ENCODE measurements around the gene RBBP8.
A peak's percentile ranks its signal among the peaks of the same experiment; 100 is the strongest.
"Not testable (repeated sequence)": the region's sequence is repeated elsewhere in the genome, so short reads cannot be mapped to it uniquely, and the experiment has no call there.

RBBP8 gene

DNA sequence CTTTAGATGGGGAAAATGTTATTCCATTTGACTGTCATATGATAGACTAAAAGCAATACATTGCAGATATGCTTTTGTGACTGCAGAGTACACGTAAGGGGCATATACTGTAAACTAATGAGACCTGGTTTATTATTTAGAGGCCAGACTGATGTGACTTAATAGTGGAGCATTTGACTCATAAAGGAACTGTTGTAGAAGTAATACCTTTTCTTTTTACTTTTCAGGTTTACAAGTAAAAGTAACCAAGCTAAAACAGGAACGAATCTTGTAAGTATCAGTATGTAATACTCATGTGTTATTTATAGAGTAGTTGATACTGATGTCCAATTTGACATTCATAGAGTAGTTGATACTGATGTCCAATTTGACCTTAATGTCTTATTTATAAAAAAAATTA, 13.1 kb downstream of the RBBP8 start:
- no peak for FAIRE-seq

DNA sequence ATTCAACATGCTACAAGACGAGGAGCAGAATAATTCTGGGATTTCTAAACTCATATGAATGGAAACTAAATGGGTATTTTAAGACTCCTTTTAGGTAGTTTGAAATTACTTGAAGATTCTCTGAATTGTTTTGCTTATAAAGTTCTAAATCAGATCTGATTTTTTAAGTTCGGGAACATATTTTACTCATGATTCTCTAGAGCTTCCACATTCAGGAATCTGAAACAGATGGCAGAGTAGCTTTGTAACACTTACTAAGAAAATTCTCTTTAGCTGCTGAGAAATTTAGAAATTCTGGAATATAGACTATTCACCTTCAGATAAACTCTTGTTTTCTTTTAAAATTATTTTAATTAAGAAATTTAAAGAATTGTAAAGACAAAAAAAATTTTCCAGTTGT, 13.7 kb downstream of the RBBP8 start:
- FAIRE-seq, result no peak

DNA sequence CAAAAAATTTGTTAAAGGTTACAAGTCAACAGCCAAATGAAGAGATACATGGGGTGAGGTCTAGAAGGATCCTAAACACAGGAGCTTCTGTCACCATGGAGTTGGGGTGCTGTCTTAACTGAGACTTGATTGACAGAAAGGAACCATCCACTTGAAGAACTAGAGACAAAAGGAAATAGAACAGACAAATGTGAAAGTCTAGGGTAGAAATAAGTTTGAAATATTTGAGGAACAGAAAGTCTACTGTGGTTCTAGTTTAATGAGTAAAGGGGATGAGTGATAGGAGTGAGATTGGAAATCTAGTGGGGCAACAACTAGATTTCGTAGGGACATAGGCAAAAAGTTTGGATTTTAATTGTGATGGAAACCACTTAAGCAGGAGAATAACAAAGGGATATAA, 18.7 kb downstream of the RBBP8 start:
- FAIRE-seq, result no peak

DNA sequence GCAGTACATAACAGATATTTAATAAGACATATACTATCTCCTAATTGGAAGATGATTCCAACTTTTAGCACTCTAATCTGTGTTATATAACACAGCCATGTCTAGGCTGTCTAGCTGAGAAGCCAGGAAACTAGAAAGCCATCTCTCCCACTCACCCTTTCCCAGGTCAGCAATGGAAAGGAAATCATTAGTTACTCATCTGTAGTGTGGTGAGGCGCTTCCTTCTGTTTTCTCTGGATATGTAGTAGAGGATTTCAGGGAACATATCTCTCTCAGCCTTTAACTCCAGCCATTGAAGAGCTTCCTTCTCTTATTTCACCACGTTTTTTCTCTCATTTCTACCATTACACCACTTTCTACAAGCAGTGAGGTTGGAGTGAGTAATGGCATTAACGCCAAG, 19.4 kb downstream of the RBBP8 start:
- FAIRE-seq, result no peak

DNA sequence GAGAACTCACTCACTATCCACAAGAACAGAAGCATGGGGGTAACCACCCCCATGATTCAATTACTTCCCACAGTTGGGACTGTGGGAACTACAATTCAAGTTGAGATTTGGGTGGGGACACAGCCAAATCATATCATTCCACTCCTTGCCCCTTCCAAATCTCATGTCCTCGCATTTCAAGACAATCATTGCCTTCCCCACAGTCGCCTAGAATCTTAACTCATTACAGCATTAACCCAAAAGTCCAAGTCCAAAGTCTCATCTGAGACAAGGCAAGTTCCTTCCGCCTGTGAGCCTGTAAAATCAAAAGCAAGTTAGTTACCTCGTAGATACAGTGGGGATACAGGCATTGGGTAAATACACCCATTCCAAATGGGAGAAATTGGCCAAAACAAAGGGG, 20.9 kb downstream of the RBBP8 start:
- not testable (repeated sequence) for FAIRE-seq

DNA sequence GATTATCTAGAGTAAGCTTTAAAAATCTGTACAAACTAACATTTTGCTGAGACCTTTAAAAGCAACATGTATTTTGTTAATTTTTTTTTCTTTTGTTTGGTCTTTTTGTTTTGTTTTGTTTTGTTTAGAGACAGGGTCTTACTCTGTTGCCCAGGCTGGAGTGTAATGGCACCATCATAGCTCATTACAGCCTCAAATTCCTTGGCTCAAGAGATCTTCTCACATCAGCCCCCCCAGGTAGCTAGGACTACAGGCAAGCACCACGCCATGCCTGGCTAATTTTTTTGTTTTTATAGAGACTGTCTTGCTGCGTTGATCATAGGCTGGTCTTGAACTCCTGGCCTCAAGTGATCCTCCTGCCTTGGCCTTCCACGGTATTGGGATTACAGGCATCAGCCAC, 23.1 kb downstream of the RBBP8 start:
- no peak for FAIRE-seq

DNA sequence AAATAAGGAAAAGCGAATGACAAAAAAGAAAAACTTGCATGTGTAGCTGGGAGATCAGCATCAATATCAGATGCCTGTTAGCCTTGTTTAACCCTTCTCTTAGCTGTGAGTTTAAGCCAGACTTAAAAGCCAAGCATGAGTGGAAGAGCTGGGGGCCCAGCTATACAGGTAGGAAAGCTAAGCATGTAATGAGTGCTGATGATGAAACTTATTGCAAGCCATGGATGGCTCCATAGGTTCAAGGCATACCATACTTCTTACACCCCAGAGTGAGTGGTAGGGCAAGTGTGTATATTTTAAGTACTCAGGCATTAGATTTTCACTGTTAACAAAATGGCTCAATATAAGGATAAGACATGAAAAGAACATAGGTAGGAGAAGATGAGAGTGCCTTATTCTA, 28.0 kb downstream of the RBBP8 start:
- no peak for FAIRE-seq

DNA sequence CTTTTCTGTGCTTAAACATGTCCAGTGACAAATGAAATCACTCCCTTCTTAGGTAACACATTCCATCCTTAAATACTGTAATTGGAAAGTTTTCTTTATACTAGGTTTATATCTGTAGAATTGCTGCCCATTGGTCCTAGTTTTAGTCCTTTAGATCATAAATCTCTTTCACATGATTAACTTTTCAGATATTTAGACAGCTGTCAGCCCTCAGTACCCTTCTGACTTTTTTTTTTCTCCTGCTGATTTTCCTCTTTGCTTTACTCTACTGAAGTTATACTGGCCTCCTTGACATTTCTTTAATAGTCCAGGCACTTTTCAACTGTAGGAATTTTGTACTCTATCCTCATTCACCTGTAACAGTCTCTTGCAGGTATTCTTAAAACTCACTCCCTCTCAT, 28.9 kb downstream of the RBBP8 start:
- FAIRE-seq, result no peak

DNA sequence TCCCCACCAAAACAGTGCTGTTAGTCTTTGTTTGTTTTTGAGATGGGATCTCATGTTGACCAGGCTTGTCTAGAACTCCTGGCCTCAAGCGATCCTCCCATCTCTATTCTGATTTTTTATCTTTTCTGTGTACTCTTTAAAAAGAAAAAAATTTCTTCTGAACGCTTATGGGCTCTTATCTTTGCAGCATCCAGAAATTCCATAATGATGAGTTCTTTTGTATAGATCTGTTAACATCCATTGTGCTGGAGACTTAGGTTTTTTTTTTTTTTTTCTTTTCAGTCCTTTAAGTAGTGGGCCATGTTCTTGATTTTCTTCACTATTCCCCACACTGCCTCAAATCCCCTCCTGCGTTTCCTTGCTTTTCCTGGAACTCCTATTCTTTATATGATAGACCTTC, 31.0 kb downstream of the RBBP8 start:
- no peak for FAIRE-seq

DNA sequence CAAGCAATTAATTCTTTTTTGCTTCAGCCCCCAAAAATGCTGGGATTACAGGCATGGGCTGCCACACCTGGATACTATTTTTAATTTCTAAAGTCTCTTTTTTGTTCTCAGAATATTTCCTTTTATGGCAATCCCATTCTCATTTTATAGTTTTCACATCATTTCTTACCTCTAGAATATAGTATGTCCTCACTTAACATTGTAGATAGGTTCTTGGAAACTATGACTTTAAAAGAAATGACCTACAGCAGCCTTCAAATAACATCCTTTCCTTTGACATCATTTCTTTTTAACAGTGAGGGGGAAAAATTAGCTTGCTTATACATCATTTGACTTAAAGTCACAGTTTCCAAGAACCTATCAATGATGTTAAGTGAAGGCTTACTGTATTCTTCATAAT, 31.6 kb downstream of the RBBP8 start:
- no peak for FAIRE-seq

DNA sequence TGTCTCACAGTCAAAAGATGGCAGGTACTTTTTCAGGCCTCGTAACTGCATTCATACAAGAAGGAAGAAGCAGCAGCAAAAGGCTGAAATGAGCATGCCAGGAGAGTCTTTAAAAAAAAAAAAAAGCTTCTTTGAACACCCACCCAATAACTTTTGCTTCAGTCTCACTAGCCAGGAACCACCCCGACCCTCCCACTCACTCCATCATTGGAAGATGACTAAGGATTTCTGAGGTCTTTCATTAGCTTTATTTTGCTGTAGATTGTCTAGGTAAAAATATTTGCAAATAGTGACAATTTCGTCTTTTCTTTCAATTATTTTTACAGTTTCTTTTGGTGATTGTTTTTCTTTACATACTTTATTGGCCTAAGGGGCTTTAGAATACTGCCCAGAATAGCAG, 37.9 kb downstream of the RBBP8 start:
- FAIRE-seq, result peak; percentile 43

DNA sequence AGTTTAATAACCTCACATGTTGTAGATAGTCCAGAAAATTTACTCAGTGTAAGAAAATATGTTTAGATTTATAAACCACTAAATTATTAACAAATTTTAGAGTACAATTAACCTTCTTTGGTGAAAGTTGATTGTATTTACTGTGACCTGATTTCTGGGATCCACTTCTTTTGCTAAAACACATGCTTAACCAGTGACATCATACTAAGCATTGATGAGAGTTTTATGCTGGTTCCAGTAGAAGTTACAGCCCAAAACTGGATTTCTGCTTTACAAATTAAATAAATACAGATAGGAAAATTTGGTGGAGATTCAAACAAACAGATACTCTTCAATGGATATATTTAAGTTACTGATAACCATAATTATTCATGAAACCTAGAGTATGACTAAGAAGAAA, 40.9 kb downstream of the RBBP8 start:
- no peak for FAIRE-seq

DNA sequence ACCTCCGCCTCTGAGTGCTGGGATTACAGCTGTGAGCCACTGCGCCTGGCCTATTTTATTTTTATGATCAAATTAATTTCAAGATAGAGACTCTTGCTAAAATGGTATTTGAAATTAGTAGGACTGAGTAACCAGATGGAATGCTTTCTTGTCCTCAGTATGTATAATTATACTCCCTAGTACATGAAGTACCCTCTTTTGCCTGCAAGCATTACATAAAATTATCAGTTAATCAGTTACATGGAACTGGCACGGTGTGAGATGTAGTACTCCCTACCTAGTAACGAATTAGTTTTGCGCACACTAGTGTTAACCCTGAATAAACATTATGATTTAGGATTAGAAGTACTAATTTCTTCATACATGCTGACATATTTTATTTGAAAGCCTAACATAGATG, 41.6 kb downstream of the RBBP8 start:
- peak; percentile 93 for FAIRE-seq

DNA sequence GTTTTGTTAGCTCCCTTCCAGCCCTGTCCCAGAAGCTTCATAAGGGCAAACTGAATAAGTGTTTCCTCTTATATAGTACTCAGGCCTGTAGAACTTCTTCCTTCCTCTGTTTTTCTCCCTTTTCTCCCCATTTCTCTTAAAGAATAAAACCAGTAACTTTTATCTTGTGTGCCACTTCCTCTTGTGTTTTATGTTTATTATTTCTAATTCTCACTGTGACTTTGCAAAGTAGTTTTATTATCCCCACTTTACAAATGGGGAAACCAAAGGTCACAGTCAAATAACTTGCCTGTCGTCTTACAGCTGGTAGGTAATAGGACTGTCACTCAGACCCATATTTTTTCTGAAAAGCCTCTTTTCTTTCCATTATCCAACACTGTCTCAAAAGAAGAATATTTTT, 42.4 kb downstream of the RBBP8 start:
- FAIRE-seq, result peak; percentile 5

DNA sequence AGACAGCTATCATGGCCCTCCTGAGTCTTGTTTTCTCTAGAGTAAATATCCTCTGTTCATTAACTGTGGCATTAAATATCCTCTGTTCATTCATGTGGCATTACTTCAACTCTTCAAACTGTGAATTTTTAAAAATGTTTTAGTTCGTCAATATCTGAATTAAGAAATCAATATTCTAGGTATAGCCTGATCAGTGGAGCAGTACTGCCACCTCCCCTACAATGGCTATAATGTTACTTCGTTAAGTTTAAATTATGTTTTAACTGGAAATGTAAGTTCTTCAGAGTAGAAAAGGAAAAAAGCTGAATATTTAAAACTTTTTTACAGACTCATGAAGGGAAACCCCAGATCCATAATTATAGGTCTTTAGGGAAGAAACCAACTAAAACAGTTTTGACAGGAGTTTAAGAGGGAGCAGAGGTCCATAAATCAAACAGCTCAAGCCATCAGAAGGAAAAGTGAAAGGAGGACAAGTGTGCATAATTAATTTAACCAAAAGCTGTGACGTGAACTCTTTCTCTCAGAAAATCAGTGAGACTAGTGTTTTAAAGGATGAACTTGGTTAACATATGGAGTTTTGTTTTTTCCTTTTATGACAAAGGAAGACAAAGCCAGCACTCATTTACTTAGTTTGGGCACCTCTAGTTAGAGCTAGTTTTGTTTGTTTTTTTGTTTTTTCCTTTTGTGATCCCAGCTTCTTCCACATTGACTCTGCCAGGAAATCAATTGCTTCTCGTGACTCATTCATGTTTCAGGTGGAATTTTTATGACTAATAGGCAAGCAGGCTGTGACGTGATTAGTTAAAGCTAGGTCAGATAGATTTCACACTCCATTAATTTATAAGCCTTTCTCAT, 44.9 kb downstream of the RBBP8 start:
- peak; percentile 99 for FAIRE-seq

DNA sequence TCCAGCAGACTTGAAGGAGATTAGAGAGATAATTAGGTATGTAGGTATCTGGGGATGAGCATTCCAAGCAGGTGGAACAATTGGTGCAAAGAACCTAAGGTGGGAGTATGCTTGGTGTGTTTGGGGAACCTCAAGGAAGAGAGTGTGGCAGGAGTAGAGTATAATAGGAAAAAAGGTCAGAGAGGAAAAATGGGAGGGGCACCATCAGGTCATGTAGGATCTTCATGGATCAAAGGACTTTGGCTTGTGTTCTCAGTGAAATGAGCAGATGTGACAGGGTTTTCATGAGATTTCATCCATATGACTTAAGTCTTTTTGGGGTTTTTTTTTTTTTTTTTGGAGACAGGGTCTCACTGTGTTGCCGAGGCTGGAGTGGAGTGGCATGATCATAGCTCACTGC, 47.3 kb downstream of the RBBP8 start:
- FAIRE-seq, result no peak

DNA sequence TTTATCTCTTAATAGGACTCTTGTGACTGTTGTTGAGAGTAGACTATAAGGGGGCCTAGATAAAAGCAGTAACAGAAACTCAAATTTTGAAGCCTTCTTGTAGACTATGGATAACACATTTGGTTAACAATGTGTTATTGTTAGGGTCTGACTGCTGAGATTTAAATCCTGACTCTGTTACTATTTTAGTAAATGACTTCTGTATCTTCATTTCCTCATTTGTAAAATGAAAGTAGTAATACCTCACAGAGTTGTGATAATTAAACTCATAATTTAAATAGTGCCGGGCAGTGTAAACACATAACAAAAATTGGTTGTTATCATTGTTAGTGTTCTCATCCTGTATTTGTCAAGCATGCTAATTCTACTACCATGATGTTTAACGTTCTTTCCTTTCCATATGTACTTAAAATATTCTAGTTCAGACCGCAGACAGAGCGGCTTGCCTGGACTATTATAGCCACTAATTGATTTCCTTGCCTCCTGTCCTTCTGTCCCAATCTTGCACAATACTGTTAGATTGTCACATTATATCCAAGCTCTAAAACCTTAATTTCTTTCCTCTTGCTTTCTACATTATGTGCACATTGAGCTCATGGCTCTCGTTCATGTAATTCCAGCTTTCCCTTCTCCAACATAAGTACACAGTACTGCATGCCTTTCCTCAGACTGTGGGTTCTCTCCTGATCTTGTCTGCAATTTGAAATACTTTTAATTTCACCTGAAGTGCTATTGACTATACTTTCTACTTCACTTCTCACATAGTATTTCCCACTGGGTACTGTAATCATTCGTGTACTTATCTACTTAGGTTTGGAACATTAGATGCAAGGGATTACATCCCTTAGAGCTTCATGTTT, 48.4 kb downstream of the RBBP8 start:
- peak; percentile 91 for FAIRE-seq

DNA sequence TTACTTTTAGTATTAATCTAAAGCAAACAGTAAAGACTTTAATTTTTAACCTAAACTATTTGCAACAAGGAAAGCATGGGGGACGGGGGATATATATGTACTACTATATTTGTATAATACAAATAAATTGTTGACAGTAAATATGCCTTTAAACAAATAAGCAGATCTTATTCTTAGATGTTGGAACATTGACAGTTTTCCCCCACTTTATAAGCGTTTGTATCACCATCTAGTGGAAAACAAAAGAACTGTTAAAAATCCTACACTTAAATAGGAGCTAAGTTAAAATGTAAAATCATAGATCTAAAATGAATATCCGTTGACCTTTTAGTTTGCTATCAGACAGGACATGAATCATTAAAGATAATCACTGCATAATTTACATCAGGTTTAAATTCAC, 50.0 kb downstream of the RBBP8 start:
- FAIRE-seq, result peak; percentile 99

DNA sequence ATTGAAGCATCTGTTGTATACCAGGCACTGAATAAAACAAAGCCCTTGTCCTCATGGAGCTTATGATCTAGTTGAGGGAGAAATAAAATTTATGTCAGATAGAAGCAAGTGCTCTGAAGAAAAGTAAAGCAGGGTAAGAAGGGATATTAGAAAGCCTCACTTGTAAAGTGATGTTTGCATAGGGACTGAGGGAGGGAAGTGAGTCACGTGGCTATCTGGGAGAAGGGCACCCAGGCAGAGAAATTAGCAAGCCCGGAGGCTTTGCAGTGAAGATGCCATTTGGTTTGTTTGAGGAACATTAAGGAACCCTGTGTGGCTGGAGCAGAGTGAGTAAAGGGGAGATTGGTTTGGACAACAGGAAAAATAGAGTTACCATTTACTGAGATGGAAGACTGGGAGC, 52.1 kb downstream of the RBBP8 start:
- peak; percentile 24 for FAIRE-seq

DNA sequence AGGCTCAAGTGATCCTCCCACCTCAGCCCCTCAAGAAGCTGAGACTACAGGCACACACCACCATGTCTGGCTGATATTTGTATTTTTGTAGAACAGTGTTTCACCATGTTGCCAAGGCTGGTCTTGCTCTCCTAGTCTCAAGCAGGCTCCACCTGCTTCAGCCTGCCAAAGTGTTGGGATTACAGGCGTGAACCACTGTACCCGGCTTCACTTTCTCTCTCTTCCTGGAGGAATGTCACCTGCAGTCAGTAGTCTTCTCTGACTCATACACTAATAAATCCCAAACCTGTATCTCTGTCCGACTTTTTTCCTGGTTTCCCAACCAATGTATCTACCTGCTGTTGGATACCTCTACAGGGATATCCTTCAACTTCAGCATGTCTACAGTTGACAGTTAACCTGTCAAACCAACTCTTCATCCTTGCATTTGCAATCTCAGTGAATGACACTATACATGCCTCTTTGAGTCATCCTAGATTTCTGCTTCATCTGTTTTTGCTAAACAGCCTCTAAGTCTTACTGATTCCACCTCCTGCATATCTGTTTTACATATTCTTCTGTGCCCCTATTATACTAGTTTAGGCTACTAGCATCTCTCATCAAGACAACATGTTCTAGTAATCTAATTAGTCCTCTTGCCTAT, 54.5 kb downstream of the RBBP8 start:
- FAIRE-seq, result no peak

DNA sequence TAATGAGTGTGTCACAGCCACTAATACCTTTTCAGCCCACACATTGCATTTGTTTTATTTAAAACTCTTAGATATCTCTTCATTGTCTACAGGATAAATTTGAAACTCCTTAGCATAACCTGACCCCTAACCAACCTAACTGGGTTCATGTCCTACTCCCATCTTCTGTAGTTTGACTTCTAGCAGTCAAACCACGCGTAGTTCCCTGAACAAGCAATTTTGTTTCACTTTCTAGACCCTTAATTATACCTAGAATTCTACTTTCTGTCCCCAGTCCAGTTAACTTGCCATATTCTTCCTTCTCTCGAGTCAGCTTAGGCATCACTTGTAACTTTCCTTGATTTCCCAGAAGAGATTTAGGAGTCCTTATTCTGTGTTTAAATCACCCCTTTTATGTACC, 55.1 kb downstream of the RBBP8 start:
- no peak for FAIRE-seq

DNA sequence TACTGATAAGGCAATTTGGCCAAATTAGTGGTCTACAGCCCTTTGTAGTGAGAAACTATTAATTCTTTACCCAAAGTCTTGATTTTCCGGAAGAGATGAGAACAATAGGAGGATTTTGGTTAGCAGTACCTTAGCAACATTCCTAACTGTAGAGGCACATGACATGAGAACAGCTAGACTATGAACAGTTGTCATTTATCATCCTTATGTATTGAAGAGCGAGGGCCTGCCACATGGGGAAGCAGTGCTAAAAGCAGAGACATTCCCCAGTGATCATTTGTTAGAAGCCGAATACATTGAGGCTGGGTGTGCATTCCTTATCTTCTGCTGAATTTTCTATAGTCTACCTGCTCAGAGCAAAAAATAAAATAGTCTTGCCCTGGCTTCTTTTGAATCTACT, 65.2 kb downstream of the RBBP8 start:
- no peak for FAIRE-seq

DNA sequence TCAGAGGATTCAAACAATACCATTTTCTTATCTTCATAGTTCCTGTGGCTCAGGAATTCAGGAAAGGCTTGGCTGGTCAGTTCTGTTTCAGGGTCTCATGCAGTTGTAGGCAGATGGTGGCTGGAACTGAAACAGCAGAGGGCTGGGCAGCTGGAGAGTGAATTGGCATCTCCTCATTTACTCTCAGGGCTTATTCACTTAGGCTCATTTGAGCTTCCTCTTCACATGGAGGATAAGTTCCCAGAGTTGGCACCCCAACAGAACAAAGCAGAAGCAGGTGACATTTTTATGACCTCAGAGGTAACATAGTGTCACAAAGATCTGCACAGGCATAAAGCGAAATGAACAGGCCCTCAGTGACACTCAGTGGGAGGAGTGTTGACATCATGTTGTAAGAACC, 66.1 kb downstream of the RBBP8 start:
- no peak for FAIRE-seq

DNA sequence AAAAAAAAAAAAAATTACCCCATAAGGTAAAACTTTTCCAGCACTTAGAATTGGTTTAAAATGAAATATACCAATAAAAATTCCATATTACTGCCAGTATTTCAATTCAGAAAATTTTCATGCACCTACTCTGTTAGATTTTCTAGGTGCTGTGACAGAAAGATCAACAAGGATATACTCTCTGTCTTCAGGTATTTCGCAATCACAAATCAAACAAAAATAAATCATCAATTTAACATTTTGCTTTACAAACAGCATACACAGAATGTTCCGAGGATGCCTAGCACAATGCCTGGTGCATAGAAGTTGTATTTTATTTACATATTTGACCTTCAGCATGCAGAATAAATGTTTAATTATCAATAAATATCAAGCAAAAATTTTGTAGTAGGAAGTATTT, 66.5 kb downstream of the RBBP8 start:
- no peak for FAIRE-seq
